OCI-LY3 (cell line): Measurements from ENCODE around the gene ZNF791.
"Not testable (repeated sequence)": the region's sequence is repeated elsewhere in the genome, so short reads cannot be mapped to it uniquely, and the experiment has no call there.

Source experiments
- H2AFZ ChIP-seq: fragments of 200-600, 300-600 bp; shearing (Covaris generic); 2 replicates; pipeline ENCODE4 v1.6.0; 2014; ENCODE audit warnings: antibody characterized with exemption, low read depth, low read length
- H3K27ac ChIP-seq: fragments of 200-600, 300-600 bp; sonication (generic); 2 replicates; pipeline ENCODE4 v1.5.1; 2014; ENCODE audit warnings: mild to moderate bottlenecking, low read length, moderate library complexity, mixed read lengths
- H3K27me3 ChIP-seq: fragments of 200-600, 300-600 bp; sonication (generic); 2 replicates; pipeline ENCODE4 v1.6.1; 2014; ENCODE audit warnings: low read depth, low read length, mixed read lengths
- H3K36me3 ChIP-seq: fragments of 200-600, 300-600 bp; sonication (generic); replicated peaks from 2 replicates; pipeline ENCODE3; 2014; ENCODE audit warnings: low read depth, low read length, mixed read lengths
- H3K4me1 ChIP-seq: fragments of 300-600, 200-600 bp; sonication (generic); 2 replicates; pipeline ENCODE4 v1.6.1; 2014; ENCODE audit warnings: low read length, mixed read lengths
- H3K4me2 ChIP-seq: fragments of 200-600, 300-600 bp; sonication (generic); 2 replicates; pipeline ENCODE4 v1.6.1; 2014; ENCODE audit warnings: low read length, mixed read lengths
- H3K4me3 ChIP-seq: fragments of 300-600, 200-600 bp; sonication (generic); 2 replicates; pipeline ENCODE4 v1.5.1; 2014; ENCODE audit warnings: antibody characterized with exemption, mild to moderate bottlenecking, low read length, moderate library complexity
- H3K79me2 ChIP-seq: fragments of 300-600, 200-600 bp; shearing (Covaris generic); 2 replicates; pipeline ENCODE4 v1.6.1; 2014; ENCODE audit warnings: mild to moderate bottlenecking, low read length, mixed read lengths
- H3K9ac ChIP-seq: fragments of 300-600, 200-600 bp; shearing (Covaris generic); 2 replicates; pipeline ENCODE4 v1.6.0; 2014; ENCODE audit warnings: mild to moderate bottlenecking, low read length, moderate library complexity
- H3K9me3 ChIP-seq: fragments of 200-600, 300-600 bp; shearing (Covaris generic); 2 replicates; pipeline ENCODE4 v1.6.1; 2014; ENCODE audit warnings: low read length, mixed read lengths; ENCODE audit not compliant: insufficient read depth
- H4K20me1 ChIP-seq: fragments of 200-600, 300-600 bp; sonication (generic); 2 replicates; pipeline ENCODE4 v1.6.1; 2016; ENCODE audit warnings: low read length, mixed read lengths; ENCODE audit not compliant: insufficient read depth
- EZH2phosphoT487 ChIP-seq: fragments of 200-600 bp; shearing (Covaris generic); IDR thresholded peaks from 2 replicates; pipeline ENCODE4 v1.6.1; 2018; ENCODE audit warnings: antibody characterized with exemption, mixed run types, low read depth
- TF ChIP-seq, protein P1 (sequence below): fragments of 200-600, 300-600 bp; sonication (generic); IDR thresholded peaks from 2 replicates; pipeline ENCODE4 v1.5.1; 2014; ENCODE audit warnings: antibody characterized with exemption, low read length, low read depth

The ZNF791 gene

DNA sequence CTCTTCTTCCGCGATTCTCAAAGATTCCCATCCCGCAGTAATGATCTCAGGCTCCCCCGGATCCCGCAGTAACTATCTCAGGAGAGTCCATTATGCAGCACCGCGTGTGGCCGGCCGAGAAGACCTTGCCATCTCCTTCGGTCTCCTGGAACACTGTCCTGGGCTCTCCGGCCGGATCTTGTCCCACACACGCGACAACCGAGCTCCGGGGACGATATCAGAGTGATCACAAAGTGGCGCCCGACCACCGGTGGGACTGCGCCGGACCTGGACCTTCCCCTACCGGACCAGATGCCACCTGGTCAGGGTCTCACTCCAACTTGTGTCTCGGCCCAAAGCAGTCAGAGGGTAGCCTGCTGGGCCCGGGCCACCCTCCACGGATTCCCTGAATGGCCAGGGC is 31.8 kb downstream of the ZNF791 start:
- peaks cover 13% of the 10 kb centered on the region; the same call in 1 of the 2 replicates for H4K20me1 ChIP-seq
- no peaks in the 10 kb centered on the region for H3K27me3 ChIP-seq
- no peak overlapping the region for H3K4me2 ChIP-seq
- H3K9ac ChIP-seq: no peak overlapping the region
- H3K9me3 ChIP-seq: no peaks in the 10 kb centered on the region
- H3K4me3 ChIP-seq: no peak overlapping the region
- H3K36me3 ChIP-seq: peaks cover 49% of the 10 kb centered on the region
- H3K4me1 ChIP-seq: no peaks in the 10 kb centered on the region
- H3K79me2 ChIP-seq: no peaks in the 10 kb centered on the region
- TF ChIP-seq, protein P1, sequence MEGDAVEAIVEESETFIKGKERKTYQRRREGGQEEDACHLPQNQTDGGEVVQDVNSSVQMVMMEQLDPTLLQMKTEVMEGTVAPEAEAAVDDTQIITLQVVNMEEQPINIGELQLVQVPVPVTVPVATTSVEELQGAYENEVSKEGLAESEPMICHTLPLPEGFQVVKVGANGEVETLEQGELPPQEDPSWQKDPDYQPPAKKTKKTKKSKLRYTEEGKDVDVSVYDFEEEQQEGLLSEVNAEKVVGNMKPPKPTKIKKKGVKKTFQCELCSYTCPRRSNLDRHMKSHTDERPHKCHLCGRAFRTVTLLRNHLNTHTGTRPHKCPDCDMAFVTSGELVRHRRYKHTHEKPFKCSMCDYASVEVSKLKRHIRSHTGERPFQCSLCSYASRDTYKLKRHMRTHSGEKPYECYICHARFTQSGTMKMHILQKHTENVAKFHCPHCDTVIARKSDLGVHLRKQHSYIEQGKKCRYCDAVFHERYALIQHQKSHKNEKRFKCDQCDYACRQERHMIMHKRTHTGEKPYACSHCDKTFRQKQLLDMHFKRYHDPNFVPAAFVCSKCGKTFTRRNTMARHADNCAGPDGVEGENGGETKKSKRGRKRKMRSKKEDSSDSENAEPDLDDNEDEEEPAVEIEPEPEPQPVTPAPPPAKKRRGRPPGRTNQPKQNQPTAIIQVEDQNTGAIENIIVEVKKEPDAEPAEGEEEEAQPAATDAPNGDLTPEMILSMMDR: no peak
- no peak for TF ChIP-seq EZH2phosphoT487
- H2AFZ ChIP-seq: no peak overlapping the region
- no peak overlapping the region for H3K27ac ChIP-seq

DNA sequence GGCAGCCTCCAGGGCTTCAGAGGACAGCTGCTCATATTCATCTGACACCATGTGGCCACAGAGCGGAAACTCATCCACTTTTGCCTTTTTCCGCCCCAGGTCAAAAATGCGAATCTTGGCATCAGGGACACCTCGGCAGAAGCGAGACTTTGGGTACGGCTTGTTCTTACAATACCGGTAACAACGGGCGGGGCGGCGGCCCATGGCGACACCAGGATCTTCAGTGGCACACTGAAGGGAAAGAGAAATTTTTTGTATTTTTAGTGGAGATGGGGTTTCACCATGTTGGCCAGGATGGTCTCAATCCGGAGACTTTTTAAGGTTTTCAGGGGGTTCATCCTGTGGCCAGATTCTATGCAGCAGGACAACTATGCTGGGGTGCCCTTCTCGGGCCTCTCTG is 33.0 kb downstream of the ZNF791 start:
- H3K9me3 ChIP-seq, H3K27ac ChIP-seq, H3K27me3 ChIP-seq, H2AFZ ChIP-seq, H3K9ac ChIP-seq, H3K4me3 ChIP-seq, H3K4me2 ChIP-seq, H3K4me1 ChIP-seq, H3K79me2 ChIP-seq: not testable (repeated sequence)
- Histone ChIP-seq H4K20me1 (peaks cover 13% of the 10 kb centered on the region; the same call in 1 of the 2 replicates), H3K36me3 (peaks cover 52% of the 10 kb centered on the region)

DNA sequence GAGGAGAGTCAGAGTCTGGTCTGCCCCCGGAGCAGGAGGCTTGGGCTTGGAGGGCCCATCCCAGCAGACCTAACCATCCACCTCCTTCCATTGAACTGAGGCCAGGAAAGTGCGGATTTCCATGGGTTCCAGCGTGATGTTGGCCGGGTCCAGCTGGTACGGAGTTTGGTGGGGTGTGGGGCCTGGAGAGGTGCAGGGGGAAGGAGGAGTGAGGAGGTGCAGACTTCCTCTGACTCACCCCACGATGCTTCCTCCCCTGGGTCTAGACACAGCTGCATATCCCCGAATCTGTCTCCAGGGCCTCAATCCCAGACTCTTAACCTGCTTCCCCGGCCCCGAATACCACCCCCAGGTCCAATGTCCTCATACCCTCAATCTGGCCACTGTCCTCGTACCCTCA is 35.8 kb downstream of the ZNF791 start:
- no peak overlapping the region for H3K27ac ChIP-seq
- no peak overlapping the region for H3K9ac ChIP-seq
- H3K36me3 ChIP-seq: peaks cover 48% of the 10 kb centered on the region
- H3K79me2 ChIP-seq: no peaks in the 10 kb centered on the region
- H3K4me3 ChIP-seq: no peak overlapping the region
- TF ChIP-seq, protein P1: no peak
- no peak for TF ChIP-seq EZH2phosphoT487
- no peaks in the 10 kb centered on the region for H3K9me3 ChIP-seq
- H4K20me1 ChIP-seq: peaks cover 13% of the 10 kb centered on the region; the same call in 1 of the 2 replicates
- no peak overlapping the region for H3K4me2 ChIP-seq
- no peaks in the 10 kb centered on the region for H3K27me3 ChIP-seq
- H2AFZ ChIP-seq: no peak overlapping the region
- no peaks in the 10 kb centered on the region for H3K4me1 ChIP-seq

DNA sequence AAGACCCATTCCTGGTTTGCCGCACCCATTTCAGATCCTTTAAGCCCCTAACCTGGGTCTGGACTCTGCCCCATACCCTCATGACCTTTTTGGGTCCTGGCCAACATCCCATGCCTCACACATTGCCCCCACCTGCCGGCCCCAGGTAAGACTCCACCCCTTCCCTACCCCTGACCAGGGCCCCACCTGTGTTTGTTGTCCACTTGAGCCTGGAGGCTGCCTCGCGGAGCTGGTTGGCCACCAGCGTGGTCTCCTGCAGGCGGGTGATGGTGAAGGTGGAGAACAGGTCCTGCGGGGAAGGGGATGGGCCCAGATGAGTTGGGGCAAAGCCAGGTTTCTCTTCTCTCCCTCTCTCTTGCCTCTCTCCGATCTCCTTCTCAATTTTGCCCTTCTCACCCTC is 36.3 kb downstream of the ZNF791 start:
- TF ChIP-seq, protein P1: no peak
- TF ChIP-seq EZH2phosphoT487: no peak
- no peaks in the 10 kb centered on the region for H3K27me3 ChIP-seq
- H3K9ac ChIP-seq: no peak overlapping the region
- no peak overlapping the region for H2AFZ ChIP-seq
- no peaks in the 10 kb centered on the region for H3K79me2 ChIP-seq
- no peak overlapping the region for H3K4me3 ChIP-seq
- H3K4me1 ChIP-seq: no peaks in the 10 kb centered on the region
- H3K36me3 ChIP-seq: peaks cover 52% of the 10 kb centered on the region
- peaks cover 13% of the 10 kb centered on the region; the same call in 1 of the 2 replicates for H4K20me1 ChIP-seq
- no peak overlapping the region for H3K27ac ChIP-seq
- H3K9me3 ChIP-seq: no peaks in the 10 kb centered on the region
- no peak overlapping the region for H3K4me2 ChIP-seq
